Measurements from ENCODE around the gene CALN1.

DNA sequence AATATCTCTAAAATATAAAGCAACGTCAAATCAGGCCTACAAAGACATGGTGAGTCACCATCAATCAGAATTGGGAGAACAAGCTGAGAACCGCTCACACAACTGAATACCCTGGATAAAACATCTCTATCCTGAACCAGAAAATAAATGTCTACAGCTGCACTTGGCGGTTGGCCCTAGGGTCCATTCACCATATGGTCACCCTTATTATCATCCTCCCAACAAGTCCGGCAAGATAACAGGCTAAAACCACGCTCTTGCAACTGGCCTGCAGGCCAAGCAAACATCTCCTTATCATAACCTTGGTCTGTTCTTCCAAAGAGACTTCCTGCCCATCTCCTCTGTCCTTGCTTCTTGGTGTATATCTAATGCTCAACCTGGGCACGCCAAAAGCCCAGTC is 310.7 kb downstream of the CALN1 start:
- TF ChIP-seq, protein P1, sequence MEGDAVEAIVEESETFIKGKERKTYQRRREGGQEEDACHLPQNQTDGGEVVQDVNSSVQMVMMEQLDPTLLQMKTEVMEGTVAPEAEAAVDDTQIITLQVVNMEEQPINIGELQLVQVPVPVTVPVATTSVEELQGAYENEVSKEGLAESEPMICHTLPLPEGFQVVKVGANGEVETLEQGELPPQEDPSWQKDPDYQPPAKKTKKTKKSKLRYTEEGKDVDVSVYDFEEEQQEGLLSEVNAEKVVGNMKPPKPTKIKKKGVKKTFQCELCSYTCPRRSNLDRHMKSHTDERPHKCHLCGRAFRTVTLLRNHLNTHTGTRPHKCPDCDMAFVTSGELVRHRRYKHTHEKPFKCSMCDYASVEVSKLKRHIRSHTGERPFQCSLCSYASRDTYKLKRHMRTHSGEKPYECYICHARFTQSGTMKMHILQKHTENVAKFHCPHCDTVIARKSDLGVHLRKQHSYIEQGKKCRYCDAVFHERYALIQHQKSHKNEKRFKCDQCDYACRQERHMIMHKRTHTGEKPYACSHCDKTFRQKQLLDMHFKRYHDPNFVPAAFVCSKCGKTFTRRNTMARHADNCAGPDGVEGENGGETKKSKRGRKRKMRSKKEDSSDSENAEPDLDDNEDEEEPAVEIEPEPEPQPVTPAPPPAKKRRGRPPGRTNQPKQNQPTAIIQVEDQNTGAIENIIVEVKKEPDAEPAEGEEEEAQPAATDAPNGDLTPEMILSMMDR (IDR thresholded peaks at IDR 0.05) = no peak
- no peak for TF ChIP-seq POLR2A (IDR thresholded peaks at IDR 0.05)

Data from prostate gland (tissue), 2 donors.